Fibroblast of villous mesenchyme (primary cell): ENCODE data around the gene GPR155. TPM values are rescaled to one million over a fixed set of nuclear protein-coding genes. Genes with fewer than 3 reads are reported as not detected.
"Not testable (repeated sequence)": the region's sequence is repeated elsewhere in the genome, so short reads cannot be mapped to it uniquely, and the experiment has no call there.

Source experiments
- DNase-seq: peaks from one replicate; pipeline ENCODE4 v3.0.0-alpha.2; 2010; ENCODE audit warnings: low read depth
- H3K4me3 ChIP-seq: 2 replicates; pipeline ENCODE4 v1.5.1; 2011; ENCODE audit warnings: low read depth, mild to moderate bottlenecking, low read length
- CTCF ChIP-seq: IDR thresholded peaks from 2 replicates; pipeline ENCODE4 v1.5.1; 2012; ENCODE audit warnings: low read depth, mild to moderate bottlenecking, low read length; ENCODE audit not compliant: insufficient read depth
- total RNA-seq: library from RNA; depleted of rRNA; stranded (reverse); fragments of >200 nt; gene quantifications from 2 replicates; pipeline ENCODE4 v1.2.3, GENCODE V29; 2012

Gene GPR155
- total RNA-seq, 1 donor: 3.9 TPM

- no peak overlapping the region for H3K4me3 ChIP-seq
- no peak for DNase-seq
- no peak for TF ChIP-seq CTCF
Observed at GRCh38 chr2:174412256-174412655, 74.6 kb downstream of the GPR155 start.

- peak overlapping the region; percentile 43 for H3K4me3 ChIP-seq
- DNase-seq: not testable (repeated sequence)
Observed at GRCh38 chr2:174410039-174410438, 76.8 kb downstream of the GPR155 start.

GRCh38 chr2:174403628-174404027 is 83.2 kb downstream of the GPR155 start:
- DNase-seq: no peak
- TF ChIP-seq CTCF: no peak
- no peak overlapping the region for H3K4me3 ChIP-seq

- TF ChIP-seq CTCF: no peak
- DNase-seq: no peak
- no peak overlapping the region for H3K4me3 ChIP-seq
Observed at GRCh38 chr2:174400853-174401252, 86.0 kb downstream of the GPR155 start.

GRCh38 chr2:174399171-174399570 is 87.7 kb downstream of the GPR155 start:
- no peak for DNase-seq
- H3K4me3 ChIP-seq: no peak overlapping the region
- no peak for TF ChIP-seq CTCF

- H3K4me3 ChIP-seq: no peak overlapping the region
- no peak for TF ChIP-seq CTCF
- no peak for DNase-seq
Observed at GRCh38 chr2:174397773-174398172, 89.1 kb downstream of the GPR155 start.

GRCh38 chr2:174395969-174396630 is 90.7 kb downstream of the GPR155 start:
- DNase-seq: no peak
- H3K4me3 ChIP-seq: peak overlapping the region; percentile 91
- TF ChIP-seq CTCF: no peak
